GM21737 (cell line): ENCODE measurements around the gene YWHAQ.
"Not testable (repeated sequence)": the region's sequence is repeated elsewhere in the genome, so short reads cannot be mapped to it uniquely, and the experiment has no call there.

ENCODE experiments used
- ATAC-seq: cut with Tn5 transposase; IDR thresholded peaks from one replicate; pipeline ENCODE4 v1.9.1; 2021; ENCODE audit warnings: mild to moderate bottlenecking, moderate library complexity; ENCODE audit not compliant: unreplicated experiment

The YWHAQ gene

DNA sequence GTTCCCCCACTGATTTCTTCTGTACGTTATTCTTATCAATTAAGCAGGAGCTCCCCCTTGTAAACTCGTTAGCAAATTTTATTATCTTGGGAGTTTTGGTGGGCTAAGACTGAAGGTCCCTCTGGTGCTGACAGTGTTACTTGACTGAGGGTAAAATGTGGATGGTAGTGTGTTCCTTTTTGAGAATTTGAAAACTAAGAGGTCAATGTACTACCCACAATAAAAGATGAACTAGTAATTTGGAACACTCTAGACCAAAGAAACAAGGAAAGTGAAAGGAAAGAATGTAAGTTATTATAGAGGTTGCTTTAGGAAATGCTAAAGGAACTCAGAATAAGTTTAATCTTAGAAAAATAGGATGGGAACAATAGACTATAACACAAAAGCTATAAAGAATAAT, 35.1 kb downstream of the YWHAQ start:
- no peak for ATAC-seq

DNA sequence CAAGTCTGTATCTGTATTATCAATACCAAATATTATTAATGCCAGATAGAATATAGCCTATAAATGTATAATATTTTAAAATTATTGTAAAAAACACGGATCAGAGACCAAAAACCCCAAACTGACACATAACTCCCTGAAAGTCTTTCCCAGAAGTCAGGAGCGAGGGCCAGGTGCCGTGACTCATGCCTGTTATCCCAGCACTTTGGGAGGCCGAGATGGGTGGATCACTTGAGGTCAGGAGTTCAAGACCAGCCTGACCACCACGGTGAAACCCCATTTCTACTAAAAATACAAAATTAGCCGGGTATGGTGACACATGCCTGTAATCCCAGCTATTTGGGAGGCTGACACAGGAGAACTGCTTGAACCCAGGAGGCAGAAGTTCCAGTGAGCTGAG, 35.5 kb downstream of the YWHAQ start:
- not testable (repeated sequence) for ATAC-seq

DNA sequence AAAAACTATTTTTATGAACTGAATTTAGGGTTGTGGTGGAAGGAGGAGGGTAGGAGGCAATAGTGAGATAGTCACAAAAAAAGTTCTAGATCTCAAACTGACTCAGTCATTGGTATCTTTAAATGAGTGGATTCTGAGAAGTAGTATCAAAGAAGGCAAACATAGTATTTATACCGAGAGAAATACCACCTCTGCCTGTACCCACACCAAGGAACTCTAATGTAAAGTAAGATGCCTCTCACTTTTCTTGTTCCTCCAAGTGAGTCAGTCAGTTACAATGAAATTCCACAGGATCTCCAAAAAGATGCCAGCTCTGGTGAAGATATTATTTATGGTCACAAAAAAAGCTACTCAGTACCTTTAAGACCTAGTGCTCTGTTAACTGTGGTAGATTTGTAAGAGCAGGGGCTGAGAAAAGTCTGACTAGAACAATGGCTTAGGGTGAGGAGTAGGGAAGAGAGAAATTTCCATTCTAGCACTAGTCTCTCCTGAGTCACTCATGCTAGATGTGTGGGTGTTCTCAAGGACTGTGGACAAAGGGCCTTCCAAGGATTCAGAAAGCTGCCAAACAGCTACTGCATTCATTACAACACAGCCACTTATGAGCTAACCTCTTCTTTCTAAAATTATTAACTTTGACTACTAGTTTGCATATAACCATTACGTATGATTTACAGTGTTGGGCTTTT, 36.3 kb downstream of the YWHAQ start:
- ATAC-seq = no peak

DNA sequence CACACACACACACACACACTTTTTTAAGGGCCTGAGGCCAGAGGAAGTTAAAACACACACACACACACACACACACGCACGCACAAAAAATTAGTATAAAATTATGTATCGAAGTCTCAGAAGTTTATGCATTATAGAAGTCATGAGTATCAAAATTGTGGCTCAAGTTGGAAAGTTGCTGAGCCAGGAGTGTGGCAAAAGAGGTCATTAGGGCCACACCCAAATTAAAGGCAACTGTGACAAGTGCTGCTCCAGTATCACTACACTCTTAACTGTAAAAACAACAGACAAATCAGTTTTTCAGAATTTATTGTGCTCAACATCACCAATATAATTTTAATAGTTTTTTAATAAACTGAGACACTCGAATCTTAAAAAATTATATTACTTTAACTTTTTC, 36.9 kb downstream of the YWHAQ start:
- ATAC-seq = no peak

DNA sequence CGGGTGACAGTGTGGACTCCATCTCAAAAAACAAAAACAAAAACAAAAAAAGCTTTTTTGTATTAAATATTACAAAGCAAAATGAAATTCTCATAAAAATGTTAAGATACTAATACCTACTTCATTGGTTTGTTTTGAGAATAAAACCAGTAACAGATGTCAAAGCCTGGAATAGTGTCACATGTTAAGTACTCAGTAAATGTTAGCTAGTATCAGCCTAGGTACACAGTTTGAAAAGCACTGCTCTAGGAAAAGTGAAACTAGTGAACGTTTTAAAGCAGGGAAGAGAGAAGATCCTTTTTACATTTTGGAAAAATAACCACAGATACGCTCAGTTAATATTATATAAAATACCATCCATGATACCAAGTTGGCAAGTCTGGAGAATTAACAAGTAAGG, 38.1 kb downstream of the YWHAQ start:
- no peak for ATAC-seq

DNA sequence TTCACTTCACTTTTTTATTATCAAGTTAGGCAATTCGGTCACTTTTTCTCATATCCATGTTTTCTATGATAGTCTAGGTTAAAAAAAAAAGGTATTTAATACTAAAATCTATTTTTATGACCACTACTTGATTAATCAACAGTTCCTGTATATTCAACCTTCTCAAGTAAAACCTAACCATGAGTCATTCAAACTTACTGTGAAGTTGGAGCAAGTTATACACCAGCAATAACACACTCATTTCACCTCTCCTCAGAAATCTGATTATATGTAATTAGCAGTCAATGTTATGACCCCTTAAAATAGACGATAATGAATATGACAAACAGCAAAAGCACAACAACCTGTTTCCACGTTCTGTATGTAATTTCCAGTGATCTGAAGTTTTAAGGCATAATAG, 40.2 kb downstream of the YWHAQ start:
- no peak for ATAC-seq

DNA sequence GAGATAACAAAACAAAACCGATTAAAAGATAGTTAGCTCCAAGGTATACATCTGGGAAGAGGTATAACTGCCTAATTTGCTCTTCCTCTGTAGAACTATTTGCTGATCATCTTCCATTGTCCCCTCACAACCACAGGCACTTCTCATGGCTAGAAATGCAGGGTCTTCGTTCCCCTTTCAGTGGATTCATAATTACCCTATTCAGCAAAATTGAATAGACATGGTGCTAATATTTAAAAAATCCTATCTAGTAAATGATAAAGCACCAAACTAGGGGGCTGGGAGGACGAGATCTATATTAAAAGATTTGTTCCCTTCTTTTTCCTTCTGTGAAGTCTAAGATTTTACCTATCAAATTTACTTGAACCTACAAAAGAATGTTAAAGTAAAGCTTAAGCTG, 44.3 kb downstream of the YWHAQ start:
- ATAC-seq = no peak

DNA sequence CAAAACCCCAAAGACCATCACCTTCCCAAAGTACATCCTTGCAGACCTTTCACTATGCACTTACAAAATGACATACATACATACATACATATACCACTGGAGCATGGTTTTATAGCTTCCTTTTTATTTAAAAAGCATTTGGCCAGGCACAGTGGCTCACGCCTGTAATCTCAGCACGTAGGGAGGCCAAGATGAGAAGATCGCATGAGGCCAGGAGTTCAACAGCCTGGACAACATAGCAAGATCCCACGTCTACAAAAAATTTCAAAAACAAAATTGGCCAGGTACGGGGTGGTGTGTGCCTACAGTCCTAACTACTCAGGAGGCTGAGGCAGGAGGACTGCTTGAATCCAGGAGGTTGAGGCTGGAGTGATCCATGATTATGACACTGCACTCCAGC, 45.3 kb downstream of the YWHAQ start:
- no peak for ATAC-seq

DNA sequence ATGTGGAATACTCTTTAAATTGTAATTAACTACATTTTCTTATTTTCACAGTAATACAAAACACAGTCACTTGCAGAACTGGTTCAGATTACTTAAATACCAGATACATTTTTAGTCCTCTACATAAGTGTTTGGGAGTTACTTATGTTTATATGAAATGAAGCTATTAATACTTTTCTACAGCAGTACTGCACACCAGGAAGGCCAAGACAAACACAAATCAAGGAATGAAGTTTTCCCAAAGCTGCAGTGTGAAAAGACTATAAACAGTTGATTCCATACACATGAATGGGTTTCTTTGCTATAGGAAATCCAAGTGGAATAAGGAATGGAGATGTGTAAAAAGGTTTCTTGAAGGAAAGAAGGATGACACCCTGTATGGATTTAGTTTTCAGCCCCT, 45.9 kb downstream of the YWHAQ start:
- not testable (repeated sequence) for ATAC-seq

DNA sequence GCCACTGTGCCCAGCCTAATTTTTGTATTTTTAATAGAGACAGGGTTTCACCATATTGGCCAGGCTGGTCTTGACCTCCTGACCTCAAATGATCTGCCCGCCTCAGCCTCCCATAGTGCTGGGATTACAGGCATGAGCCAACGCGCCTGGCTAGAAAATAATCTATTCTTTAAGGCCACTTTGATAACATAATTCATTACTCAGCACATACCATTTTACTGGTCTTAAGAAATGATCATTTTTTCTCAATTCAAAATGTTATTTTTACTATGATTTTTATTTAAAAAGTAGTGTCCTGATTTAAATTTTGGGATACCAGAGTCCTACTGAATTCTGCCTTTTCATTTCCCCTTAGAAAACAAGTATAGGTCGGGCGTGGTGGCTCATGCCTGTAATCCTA, 48.2 kb downstream of the YWHAQ start:
- no peak for ATAC-seq

DNA sequence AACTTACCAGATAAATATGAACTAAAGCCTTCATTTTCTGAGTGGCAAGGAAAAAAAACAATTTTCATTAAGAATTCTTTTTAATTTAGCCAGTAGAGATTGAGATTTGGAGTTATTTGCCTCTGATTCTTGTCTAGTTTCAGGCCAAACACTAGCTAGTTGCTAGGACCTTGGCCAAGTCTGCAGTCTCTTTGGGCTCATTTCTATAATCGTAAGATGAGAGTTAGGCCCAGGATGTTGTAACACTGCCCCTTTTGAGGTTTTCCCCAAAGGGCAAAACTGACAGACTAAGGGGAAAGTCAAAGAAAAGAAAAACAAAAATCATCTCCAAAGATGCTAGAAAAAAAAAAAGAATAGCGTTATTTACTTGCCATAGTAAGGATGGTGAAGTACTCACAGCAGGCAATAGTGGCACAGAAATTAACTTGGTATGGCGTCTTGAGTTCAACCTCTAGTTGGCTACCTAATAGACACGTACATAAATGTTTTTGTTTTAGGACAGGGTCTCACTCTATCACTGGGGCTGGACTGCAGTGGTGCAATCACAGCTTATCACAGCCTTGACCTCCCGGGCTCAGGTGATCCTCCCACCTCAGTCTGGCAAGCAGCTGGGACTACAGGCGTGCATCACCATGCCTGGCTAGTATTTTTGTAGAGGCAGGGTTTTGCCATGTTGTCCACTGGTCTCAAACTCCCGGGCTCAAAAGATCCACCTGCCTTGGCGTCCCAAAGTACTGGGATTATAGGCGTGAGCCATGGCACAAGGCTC, 52.1 kb downstream of the YWHAQ start:
- no peak for ATAC-seq

DNA sequence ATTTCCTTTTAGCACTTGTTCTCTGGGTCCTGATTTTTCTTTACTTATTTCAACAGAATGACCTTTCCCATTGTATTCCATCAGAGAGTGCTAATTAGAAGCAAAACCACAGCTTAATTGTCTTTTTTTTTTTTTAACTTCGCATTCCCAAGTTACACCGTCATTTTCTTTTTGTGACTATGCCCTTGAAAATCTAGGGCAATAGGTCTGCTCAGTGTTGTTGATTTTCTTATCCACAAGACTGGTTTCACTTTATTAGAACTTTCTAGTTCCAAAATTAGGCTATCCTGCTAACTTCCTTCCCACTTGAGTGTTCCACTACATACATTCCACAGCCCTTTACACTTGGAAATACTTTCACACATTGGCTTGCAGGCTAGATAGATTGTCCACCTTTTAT, 56.5 kb downstream of the YWHAQ start:
- no peak for ATAC-seq

DNA sequence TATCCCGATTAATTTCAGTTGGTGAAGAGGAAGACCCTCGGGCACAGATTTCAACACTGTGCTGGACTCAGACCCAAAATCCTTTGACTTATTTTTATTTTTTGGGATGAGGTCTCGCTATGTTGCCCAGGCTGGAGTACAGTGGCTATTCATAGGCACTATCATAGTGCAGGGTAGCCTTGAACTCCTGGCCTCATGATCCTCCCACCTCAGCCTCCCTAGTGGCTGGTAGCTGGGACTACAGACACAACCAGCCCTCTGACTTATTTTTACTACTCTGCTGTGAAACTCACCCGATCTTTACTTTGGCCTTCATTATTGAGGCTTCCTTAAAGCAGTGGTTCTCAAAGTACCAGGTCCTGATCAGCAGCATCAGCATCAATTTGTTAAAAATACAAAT, 57.0 kb downstream of the YWHAQ start:
- no peak for ATAC-seq

DNA sequence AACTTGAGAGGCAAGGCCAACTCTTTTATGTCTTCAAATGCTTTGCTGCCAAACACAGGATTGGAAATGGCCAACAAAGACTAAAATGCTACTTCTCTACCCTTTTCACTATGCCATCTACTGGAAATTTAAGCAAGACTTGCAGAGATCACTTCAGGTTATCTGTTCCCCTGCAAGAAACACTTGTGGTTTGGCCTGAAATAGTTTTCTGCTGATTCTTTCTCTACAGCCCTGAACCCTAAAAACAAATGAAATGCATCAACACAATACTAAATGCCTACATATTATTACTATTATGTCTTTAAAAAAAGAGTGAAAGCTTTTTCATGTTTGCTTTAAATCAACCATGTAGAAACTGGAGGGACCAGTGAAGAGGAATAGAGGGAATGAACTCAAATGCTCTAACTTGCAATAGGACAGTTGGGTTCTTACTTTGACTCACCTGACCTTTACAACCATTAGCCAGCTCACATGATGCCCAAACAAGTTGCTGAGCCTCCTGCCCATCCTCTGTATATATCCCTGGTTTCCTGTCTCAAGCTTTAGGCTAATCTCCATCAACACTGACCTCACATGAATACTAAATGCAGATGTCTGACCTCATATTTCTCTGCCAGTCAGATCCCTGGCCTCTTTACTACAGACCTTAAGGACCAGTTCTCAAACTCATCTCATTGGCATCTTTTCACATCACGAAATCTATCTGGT, 57.6 kb downstream of the YWHAQ start:
- no peak for ATAC-seq

DNA sequence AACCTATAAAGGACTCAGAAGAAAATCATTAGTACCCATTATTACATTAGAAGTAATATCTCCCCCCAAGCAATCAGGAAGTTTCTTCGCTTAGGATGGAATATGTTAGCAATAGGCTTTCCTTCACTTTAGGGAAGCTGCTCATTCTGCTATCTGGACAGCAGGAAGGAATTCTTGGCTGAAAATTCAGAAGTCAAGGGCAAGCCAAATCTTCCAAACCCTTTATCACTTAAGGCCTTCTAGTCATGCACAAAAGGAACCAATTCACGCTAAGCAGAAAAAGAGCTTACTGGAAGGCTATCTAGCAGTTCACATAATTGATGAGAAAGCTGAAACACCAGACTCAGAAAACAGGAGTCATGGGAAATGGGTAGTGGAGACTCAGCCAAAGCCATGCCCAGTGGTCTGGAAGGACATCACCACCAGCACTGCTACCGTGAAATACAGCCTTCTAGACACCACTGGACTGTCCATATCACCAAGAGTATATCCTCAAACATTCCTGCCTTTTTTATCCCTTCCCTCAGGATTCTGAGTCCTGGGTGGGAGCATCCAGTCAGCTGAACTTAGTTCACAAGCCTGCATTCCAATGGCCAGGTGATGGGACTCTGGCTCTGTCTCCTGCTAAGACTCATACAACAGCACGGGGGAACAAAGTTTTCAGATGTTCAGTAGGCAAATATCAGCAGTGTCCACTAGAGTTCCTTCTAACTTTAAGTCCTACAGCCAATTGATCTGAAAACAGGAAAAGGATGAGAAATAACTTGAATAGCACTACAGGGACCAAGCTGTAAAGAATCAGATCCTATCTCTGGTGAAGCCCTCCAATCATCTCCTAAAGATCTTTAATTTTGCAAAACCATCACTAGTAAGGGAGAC, 60.4 kb downstream of the YWHAQ start:
- ATAC-seq = no peak

DNA sequence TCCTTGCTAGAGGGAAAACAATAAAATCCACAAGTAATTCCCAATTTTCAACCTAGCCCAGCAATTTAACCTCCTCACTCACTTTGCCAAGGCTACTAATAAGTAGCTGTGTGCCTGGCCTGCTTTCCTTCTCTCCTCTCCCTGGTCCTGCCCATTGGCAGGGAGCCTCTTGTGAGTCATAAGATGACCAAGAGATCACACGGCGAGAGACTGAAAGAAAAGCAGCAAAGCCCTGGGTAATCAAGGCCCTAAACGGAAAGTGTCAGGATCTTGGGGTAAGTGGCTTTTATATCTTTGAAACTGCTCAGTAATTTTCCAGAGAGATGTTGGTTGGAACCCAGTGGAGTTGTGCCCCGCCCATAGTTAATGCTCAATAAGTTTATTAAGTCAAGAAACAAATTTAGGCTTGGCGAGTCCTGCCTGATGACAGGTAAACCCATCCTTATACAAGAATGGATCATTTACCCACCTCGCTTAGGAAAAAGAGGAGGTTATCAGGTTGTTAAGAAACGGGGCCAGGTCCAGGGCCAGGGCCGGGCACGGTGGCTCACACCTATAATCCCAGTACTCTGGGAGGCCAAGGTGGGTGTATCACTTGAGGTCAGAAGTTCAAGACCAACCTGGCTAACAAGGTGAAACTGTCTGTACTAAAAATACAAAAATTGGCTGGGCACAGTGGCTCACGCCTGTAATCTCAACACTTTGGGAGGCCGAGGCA, 65.2 kb downstream of the YWHAQ start:
- no peak for ATAC-seq

DNA sequence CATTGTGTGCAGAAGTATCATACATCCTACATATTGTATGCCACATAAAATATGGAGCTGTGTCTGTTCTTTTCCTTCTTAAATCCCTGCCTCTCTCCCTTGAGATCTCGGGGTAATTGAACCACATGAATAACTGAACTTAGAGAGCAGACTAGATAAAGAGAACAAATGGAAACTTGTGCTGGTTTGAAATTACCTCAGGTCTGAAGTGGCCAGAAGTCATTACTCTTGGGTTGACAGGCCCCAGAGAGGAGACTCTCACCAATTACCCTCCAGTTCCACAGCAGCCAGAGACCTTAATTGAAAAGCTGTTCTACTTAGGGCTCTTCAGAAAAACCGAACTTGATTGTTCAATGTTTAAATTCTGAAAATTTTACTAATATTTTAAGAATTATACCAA, 70.2 kb downstream of the YWHAQ start:
- ATAC-seq = no peak

DNA sequence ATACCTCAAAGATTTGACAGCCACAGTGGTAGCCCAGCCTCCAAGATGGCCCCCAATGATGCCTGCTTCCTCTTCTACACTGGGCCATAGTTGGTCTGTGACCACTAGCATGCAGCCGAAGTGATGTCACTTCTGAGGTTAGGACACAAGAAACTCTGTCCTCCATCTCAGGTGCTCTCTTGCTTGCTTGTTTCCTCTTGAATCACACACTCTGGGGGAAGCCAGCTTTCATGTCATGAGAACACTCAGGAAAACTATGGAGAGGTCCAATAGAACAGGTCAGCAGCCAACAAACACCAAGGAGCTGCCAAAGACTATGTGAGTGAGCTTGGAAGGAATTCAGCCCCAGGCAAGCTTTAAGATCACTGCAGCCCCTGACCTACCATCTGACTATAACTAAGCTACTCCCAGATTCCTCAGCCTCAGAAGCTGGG, 71.8 kb downstream of the YWHAQ start:
- no peak for ATAC-seq

DNA sequence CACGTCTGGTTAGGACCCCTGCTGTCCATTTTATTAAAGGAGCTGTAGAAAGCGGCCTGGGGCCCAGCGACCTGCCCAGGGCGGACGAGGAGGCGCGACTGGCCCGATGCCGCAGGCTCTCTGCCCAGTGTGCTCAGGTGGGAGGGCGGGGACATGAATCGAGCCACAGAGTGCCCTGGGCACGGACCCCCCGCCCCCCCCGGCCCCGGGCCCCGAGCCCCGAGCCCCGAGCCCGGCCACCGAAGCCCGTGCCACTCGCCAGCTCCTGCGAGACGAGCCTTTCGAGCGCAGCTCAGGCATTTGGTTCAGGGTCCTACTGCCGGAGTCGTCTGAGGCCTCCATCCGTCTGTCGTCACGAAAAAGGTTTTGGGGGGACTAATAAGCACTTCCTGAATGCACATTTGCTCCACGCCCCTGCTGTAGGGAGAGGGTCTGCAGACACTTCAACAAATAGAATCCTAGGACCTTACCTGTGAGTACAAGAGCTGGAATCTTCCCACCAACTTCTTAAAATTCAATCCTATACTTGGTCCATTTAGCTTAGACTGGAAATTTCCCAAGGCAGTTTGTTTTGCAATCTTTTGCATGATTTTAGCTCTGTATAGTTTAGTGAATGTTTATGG, 74.6 kb downstream of the YWHAQ start:
- ATAC-seq = peak; percentile 20
